K562 (cell line): Measurements from ENCODE around the gene TULP1. TPM values are rescaled to one million over a fixed set of nuclear protein-coding genes. Genes with fewer than 3 reads are reported as not detected.

Experiments used
- ARID4B ChIP-seq: sonication (generic); formaldehyde crosslinking; IDR thresholded peaks from 2 replicates; pipeline ENCODE4 v1.8.0; 2022; ENCODE audit warnings: mild to moderate bottlenecking, missing genetic modification reagents
- ATF1 ChIP-seq, 2 experiments: fragments of 450-650 bp in 1 of 2; IDR thresholded peaks; 2 replicates each; pipeline ENCODE4 v1.6.1; 2016; ENCODE audit warnings: missing compliant biosample characterization in 1 of 2, missing genetic modification characterization in 1 of 2
- CREB3L1 ChIP-seq: fragments of 450-650 bp; IDR thresholded peaks from 2 replicates; pipeline ENCODE4 v1.6.1; 2014; ENCODE audit warnings: low read depth, mild to moderate bottlenecking, moderate library complexity, borderline replicate concordance
- EHMT2 ChIP-seq: fragments of 450-650 bp; IDR thresholded peaks from 2 replicates; pipeline ENCODE4 v1.6.1; 2018; ENCODE audit warnings: antibody characterized with exemption
- EP300 ChIP-seq: IDR thresholded peaks from 2 replicates; pipeline ENCODE4 v1.6.1; 2012; ENCODE audit warnings: low read length, improper control_type of control experiment
- HDAC2 ChIP-seq: fragments of 450-650 bp; IDR thresholded peaks from 2 replicates; pipeline ENCODE4 v1.6.1; 2016; ENCODE audit warnings: mild to moderate bottlenecking
- HOMEZ ChIP-seq: fragments of 250-450 bp; sonication (Bioruptor Pico); IDR thresholded peaks from 2 replicates; pipeline ENCODE4 v1.4.0; 2020; ENCODE audit warnings: mild to moderate bottlenecking, moderate library complexity
- MXD1 ChIP-seq: fragments of 250-450 bp; sonication (Bioruptor Pico); IDR thresholded peaks from 2 replicates; pipeline ENCODE4 v1.8.0; 2021; ENCODE audit warnings: borderline replicate concordance, mild to moderate bottlenecking, moderate library complexity; ENCODE audit not compliant: poor library complexity, severe bottlenecking
- NBN ChIP-seq: fragments of 450-650 bp; IDR thresholded peaks from 2 replicates; pipeline ENCODE4 v1.6.1; 2016; ENCODE audit warnings: low read depth, mild to moderate bottlenecking
- U2AF2 ChIP-seq: fragments of 200-400 bp; formaldehyde crosslinking; optimal IDR thresholded peaks from 2 replicates; pipeline ENCODE3; 2017; ENCODE audit warnings: low read depth, mild to moderate bottlenecking, low read length
- ZFX ChIP-seq: sonication (generic); formaldehyde crosslinking; IDR thresholded peaks from 2 replicates; pipeline ENCODE4 v1.8.0; 2022; ENCODE audit warnings: mild to moderate bottlenecking, missing genetic modification reagents, moderate library complexity
- ZNF592 ChIP-seq: fragments of 450-650 bp; IDR thresholded peaks from 2 replicates; pipeline ENCODE4 v1.6.1; 2017; ENCODE audit warnings: antibody characterized with exemption, mild to moderate bottlenecking
- polyA plus RNA-seq, 8 experiments: library from polyadenylated mRNA; depleted of rRNA in 4 of 8; stranded (reverse) in 5 of 8; unstranded in 3 of 8; fragments of >200 nt; fragmentation: Nextera tagmentation in 2 of 8; fragmentation: Illumina TruSeq in 1 of 8; extraction: Ambion mirVana in 2 of 8; extraction: Trizol in 1 of 8; gene quantifications; 2 replicates each; pipeline versions ENCODE4 v1.2.1 to v1.2.3, GENCODE V29; 2011 to 2014; ENCODE audit warnings: inconsistent platforms in 1 of 8, missing spikeins in 1 of 8
- total RNA-seq, 7 experiments: library from RNA; depleted of rRNA in 6 of 7; stranded (reverse); fragments of >200 nt in 6 of 7; fragmentation: Illumina TruSeq in 2 of 7; extraction: Trizol in 2 of 7; gene quantifications; 2 replicates each; pipeline versions ENCODE4 v1.2.1 to v1.2.3, GENCODE V29; 2011 to 2021; ENCODE audit warnings: low replicate concordance in 1 of 7

TULP1 gene
- total and polyA plus RNA-seq, 9 of the 15 experiments (the other 6 are each of a cell fraction or from before 2014, with no cell fraction given), result 0.06 to 0.17 (median 0.09) TPM; not detected in 6

- TF ChIP-seq MXD1 (CRISPR knock-in tag), result peak; percentile 45
- TF ChIP-seq ARID4B (CRISPR knock-in tag), result peak; percentile 99
- TF ChIP-seq ZNF592, result peak; percentile 65
- no peak for TF ChIP-seq U2AF2
- 0 out of 2 replicates have a peak, but pooled peaks have one; percentile 42 for TF ChIP-seq HDAC2
- 0 out of 2 replicates have a peak, but pooled peaks have one; percentile 24 for TF ChIP-seq NBN
- no peak for TF ChIP-seq EHMT2
- no peak for TF ChIP-seq ATF1 (CRISPR knock-in tag; IDR thresholded peaks at IDR 0.05)
- peak; percentile 69 for TF ChIP-seq ATF1 (tag; IDR thresholded peaks at IDR 0.05)
- no peak for TF ChIP-seq EP300
- TF ChIP-seq ZFX (CRISPR knock-in tag), result peak; percentile 39; the same call in 1 of the 2 replicates
- TF ChIP-seq HOMEZ (CRISPR knock-in tag), result no peak
- TF ChIP-seq CREB3L1, result no peak; the same call in 1 of the 2 replicates
Observed at GRCh38 chr6:35452183-35453090, 60.3 kb downstream of the TULP1 start, which contains the start of gene FANCE (continued).
